Ishikawa (cell line): ENCODE measurements around the gene TRAF5.

Source experiments
- CEBPB ChIP-seq: IDR thresholded peaks from 2 replicates; pipeline ENCODE4 v1.6.1; 2012
- CREB1 ChIP-seq: IDR thresholded peaks from 2 replicates; pipeline ENCODE4 v1.6.1; 2012; ENCODE audit warnings: low read depth
- EGR1 ChIP-seq: IDR thresholded peaks from 2 replicates; pipeline ENCODE4 v1.6.1; 2012
- EP300 ChIP-seq: IDR thresholded peaks from 2 replicates; pipeline ENCODE4 v1.6.1; 2012; ENCODE audit warnings: borderline replicate concordance
- FOXM1 ChIP-seq: IDR thresholded peaks from 2 replicates; pipeline ENCODE4 v1.6.1; 2012; ENCODE audit warnings: low read depth, borderline replicate concordance
- NFIC ChIP-seq: IDR thresholded peaks from 2 replicates; pipeline ENCODE4 v1.6.1; 2012
- RAD21 ChIP-seq: IDR thresholded peaks from 2 replicates; pipeline ENCODE4 v1.6.1; 2012; ENCODE audit warnings: low read depth
- TEAD4 ChIP-seq: IDR thresholded peaks from 2 replicates; pipeline ENCODE4 v1.6.1; 2012
- YY1 ChIP-seq: IDR thresholded peaks from 2 replicates; pipeline ENCODE4 v1.6.1; 2012; ENCODE audit warnings: low read depth
- ZBTB7A ChIP-seq: IDR thresholded peaks from 2 replicates; pipeline ENCODE4 v1.6.1; 2012; ENCODE audit warnings: low read depth
- TF ChIP-seq, protein P1 (sequence below): IDR thresholded peaks from 2 replicates; pipeline ENCODE4 v1.6.1; 2012; ENCODE audit warnings: low read depth, mild to moderate bottlenecking
- TF ChIP-seq, protein P2 (sequence below): IDR thresholded peaks from 2 replicates; pipeline ENCODE4 v1.6.1; 2012
- TF ChIP-seq, protein P3 (sequence below): IDR thresholded peaks from 2 replicates; pipeline ENCODE4 v1.6.1; 2012

DNA sequence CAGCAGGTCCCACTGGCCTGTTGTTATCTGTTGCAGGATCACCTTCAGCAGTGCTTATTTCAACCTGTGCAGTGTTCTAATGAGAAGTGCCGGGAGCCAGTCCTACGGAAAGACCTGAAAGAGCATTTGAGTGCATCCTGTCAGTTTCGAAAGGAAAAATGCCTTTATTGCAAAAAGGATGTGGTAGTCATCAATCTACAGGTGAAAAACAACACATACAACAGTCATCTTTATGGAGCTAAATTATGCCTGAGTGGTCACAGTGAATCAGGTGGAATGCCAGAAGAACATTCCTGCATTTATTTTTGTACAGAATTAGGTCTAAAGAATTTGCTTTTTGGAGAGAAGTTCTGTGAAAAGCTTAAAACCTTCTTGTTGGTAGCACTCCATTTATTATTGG, 33.2 kb downstream of the TRAF5 start:
- TF ChIP-seq, protein P1, sequence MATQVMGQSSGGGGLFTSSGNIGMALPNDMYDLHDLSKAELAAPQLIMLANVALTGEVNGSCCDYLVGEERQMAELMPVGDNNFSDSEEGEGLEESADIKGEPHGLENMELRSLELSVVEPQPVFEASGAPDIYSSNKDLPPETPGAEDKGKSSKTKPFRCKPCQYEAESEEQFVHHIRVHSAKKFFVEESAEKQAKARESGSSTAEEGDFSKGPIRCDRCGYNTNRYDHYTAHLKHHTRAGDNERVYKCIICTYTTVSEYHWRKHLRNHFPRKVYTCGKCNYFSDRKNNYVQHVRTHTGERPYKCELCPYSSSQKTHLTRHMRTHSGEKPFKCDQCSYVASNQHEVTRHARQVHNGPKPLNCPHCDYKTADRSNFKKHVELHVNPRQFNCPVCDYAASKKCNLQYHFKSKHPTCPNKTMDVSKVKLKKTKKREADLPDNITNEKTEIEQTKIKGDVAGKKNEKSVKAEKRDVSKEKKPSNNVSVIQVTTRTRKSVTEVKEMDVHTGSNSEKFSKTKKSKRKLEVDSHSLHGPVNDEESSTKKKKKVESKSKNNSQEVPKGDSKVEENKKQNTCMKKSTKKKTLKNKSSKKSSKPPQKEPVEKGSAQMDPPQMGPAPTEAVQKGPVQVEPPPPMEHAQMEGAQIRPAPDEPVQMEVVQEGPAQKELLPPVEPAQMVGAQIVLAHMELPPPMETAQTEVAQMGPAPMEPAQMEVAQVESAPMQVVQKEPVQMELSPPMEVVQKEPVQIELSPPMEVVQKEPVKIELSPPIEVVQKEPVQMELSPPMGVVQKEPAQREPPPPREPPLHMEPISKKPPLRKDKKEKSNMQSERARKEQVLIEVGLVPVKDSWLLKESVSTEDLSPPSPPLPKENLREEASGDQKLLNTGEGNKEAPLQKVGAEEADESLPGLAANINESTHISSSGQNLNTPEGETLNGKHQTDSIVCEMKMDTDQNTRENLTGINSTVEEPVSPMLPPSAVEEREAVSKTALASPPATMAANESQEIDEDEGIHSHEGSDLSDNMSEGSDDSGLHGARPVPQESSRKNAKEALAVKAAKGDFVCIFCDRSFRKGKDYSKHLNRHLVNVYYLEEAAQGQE: no peak
- TF ChIP-seq FOXM1 (no peak), RAD21 (no peak), YY1 (no peak), EP300 (no peak), CEBPB (no peak), CREB1 (no peak), EGR1 (no peak), TEAD4 (no peak), NFIC (no peak), ZBTB7A (no peak)
- TF ChIP-seq, protein P2, sequence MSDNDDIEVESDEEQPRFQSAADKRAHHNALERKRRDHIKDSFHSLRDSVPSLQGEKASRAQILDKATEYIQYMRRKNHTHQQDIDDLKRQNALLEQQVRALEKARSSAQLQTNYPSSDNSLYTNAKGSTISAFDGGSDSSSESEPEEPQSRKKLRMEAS: no peak
- TF ChIP-seq, protein P3, sequence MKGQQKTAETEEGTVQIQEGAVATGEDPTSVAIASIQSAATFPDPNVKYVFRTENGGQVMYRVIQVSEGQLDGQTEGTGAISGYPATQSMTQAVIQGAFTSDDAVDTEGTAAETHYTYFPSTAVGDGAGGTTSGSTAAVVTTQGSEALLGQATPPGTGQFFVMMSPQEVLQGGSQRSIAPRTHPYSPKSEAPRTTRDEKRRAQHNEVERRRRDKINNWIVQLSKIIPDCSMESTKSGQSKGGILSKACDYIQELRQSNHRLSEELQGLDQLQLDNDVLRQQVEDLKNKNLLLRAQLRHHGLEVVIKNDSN: no peak
